ENCODE measurements around the gene SLC2A13. TPM values are rescaled to one million over a fixed set of nuclear protein-coding genes. Genes with fewer than 3 reads are reported as not detected.
"Not testable (repeated sequence)": the region's sequence is repeated elsewhere in the genome, so short reads cannot be mapped to it uniquely, and the experiment has no call there.

The SLC2A13 gene
- total and polyA plus RNA-seq, 5 donors, result 2.8 to 15.5 (median 7.2) TPM

DNA sequence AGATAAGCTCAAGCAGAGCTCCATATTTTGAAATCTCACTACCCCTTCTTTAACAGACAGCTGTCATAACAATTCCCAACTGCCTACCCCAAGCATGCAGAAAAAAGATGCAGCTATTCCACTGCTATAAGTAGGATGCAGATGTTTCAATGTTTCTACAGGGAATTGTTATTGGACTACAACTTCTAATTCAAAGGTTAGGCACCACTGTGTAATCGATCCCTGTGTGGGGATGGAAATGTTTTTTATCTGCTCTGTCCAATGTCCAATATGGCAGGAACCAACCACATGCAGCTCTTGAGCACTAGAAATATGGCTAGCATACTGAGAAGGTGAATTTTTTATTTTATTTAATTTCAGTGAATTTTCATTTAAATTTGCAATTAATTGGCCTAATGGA is 208.6 kb downstream of the SLC2A13 start:
- Histone ChIP-seq H3K4me3 (ENCODE audit: low read length) (no peak overlapping the region), H3K4me1 (ENCODE audit: control insufficient read depth, insufficient read depth, low read length) (no peaks in the 10 kb centered on the region), H3K9me3 (ENCODE audit: control insufficient read depth, low read length) (no peaks in the 10 kb centered on the region), H3K27me3 (ENCODE audit: control insufficient read depth, insufficient read depth) (no peaks in the 10 kb centered on the region), H3K27ac (ENCODE audit: low read length) (no peak overlapping the region)
- ATAC-seq (no peak), DNase-seq (no peak)
- intact Hi-C loops (cut with DNase I), result no loop called here
- 81% methylated on average over 1 of the region's 1 CpG for WGBS

DNA sequence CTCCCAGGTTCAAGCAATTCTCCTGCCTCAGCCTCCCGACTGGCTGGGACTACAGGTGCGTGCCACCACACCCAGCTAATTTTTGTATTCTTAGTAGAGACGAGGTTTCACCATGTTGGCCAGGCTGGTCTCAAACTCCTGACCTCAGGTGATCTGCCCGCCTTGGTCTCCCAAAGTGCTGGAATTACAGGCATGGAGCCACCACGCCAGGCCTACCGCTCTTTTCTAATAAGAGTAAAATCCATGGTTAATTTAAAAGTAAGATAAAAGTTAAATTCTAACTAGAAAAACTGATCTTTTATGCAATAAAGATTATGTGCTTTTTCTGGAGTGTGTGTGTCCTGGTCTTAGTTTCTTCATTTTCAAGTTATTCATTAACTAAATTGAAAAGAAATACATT is 212.5 kb downstream of the SLC2A13 start:
- intact Hi-C loops (cut with DNase I), result not testable (repeated sequence)
- 99% methylated on average over 6 of the region's 6 CpGs for WGBS

DNA sequence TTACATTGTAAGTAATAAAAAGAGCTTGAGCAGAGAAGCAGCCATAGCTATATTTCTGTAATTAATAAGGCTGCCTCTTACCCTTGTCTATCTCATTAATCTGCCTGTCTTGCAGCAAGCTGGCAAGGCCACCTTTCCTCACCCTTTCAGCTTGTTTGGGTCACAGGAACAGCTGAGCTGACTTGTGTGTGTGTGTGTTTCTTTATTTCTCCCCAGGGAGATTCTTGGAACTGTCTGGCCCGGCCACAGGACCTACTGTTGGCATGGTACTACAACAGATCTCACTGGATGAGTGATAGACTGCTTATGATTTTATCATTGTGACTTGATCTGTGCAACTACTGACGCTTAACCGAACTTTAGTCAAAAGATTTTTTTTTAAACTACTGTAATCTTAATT is 213.7 kb downstream of the SLC2A13 start:
- H3K9me3 ChIP-seq (ENCODE audit: control insufficient read depth, low read length), result no peaks in the 10 kb centered on the region
- DNase-seq (peak in 1 of 3 donors; percentile 46), ATAC-seq (peak in 1 of 2 donors; percentile 33)
- no peak overlapping the region for H3K27ac ChIP-seq (ENCODE audit: low read length)
- intact Hi-C loops (cut with DNase I), result no loop called here
- H3K27me3 ChIP-seq (ENCODE audit: control insufficient read depth, insufficient read depth), result no peaks in the 10 kb centered on the region
- peaks cover 2% of the 10 kb centered on the region for H3K4me1 ChIP-seq (ENCODE audit: control insufficient read depth, insufficient read depth, low read length)
- H3K4me3 ChIP-seq (ENCODE audit: low read length), result no peak overlapping the region
- 38% methylated on average over 3 of the region's 3 CpGs for WGBS

More for the DNA sequence above, 212.5 kb downstream of the SLC2A13 start:
- H3K4me1 ChIP-seq (ENCODE audit: control insufficient read depth, insufficient read depth, low read length); H3K4me3 ChIP-seq (ENCODE audit: low read length); H3K9me3 ChIP-seq (ENCODE audit: control insufficient read depth, low read length); H3K27me3 ChIP-seq (ENCODE audit: control insufficient read depth, insufficient read depth); ATAC-seq; DNase-seq; H3K27ac ChIP-seq (ENCODE audit: low read length): not testable (repeated sequence)

DNA sequence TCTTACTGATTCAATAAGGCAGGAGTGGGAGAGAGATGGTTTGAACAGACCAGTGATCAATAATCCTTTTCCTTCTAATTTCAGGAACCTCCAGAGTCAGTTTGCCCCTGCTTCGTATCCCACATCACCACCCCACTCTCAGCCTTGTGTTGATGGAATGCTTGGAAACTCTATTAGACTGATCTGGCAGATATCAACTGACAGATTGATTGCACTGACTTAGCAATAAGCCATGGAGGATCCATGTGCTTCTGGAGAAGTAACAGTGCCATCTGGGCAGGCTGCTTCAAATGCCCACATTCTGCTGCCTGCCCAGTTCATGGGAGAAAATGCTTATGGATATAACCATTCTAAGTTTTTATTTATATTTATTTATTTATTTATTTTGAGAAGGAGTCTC is 218.0 kb downstream of the SLC2A13 start:
- intact Hi-C loops (cut with DNase I), result no loop called here
- no peak for ATAC-seq
- Histone ChIP-seq H3K4me1 (ENCODE audit: control insufficient read depth, insufficient read depth, low read length) (peaks cover 2% of the 10 kb centered on the region), H3K4me3 (ENCODE audit: low read length) (no peak overlapping the region), H3K27ac (ENCODE audit: low read length) (no peak overlapping the region), H3K9me3 (ENCODE audit: control insufficient read depth, low read length) (no peaks in the 10 kb centered on the region), H3K27me3 (ENCODE audit: control insufficient read depth, insufficient read depth) (no peaks in the 10 kb centered on the region)
- DNase-seq, result no peak
- 85% methylated on average over 1 of the region's 1 CpG for WGBS

DNA sequence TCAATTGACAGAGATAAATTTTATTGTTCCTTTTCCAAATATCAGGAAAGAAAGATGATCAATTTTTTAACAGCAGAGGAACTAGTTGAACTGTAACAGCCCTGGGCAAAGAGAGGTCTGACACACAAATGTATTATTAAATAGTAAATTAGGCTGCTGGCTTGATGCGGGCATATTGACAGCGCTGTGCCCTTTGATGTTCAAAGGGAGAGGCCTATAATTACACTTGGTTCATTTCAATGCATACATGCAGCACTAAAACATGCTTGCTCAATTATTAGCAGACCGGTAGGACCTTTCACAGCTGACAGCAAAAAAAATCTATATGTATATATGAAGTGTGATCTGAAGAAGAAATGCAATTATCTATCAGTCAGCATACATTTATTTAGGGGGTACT is 219.8 kb downstream of the SLC2A13 start:
- Histone ChIP-seq H3K9me3 (ENCODE audit: control insufficient read depth, low read length) (no peaks in the 10 kb centered on the region), H3K27me3 (ENCODE audit: control insufficient read depth, insufficient read depth) (no peaks in the 10 kb centered on the region), H3K27ac (ENCODE audit: low read length) (no peak overlapping the region), H3K4me3 (ENCODE audit: low read length) (no peak overlapping the region), H3K4me1 (ENCODE audit: control insufficient read depth, insufficient read depth, low read length) (no peaks in the 10 kb centered on the region)
- no peak for ATAC-seq
- 93% methylated on average over 3 of the region's 3 CpGs for WGBS
- no peak for DNase-seq
- intact Hi-C loops (cut with DNase I), result no loop called here

DNA sequence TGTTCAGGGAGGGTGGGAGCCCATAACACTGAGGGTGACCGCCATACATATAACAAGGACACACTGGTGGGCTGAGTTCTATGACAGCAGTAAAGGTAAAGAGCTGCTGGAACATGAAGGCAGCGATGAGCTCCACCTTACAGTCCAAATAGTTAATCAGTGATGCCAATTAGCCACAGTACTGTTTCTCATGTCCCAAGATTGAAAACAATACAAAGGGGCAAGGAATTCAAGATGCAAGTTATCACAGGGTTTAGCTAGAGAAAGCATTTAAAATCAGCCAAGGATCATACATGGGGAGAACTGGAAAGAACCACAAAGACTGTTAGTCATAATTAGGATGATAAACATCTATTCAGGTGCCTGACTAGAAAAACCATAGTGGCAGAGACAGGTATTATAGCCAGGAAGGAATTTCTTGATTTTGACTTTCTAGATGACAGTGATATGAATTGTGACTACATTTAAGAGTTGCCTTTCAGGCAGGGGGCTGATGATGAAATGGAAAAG is 221.2 kb downstream of the SLC2A13 start:
- Histone ChIP-seq H3K27me3 (ENCODE audit: control insufficient read depth, insufficient read depth) (no peaks in the 10 kb centered on the region), H3K27ac (ENCODE audit: low read length) (no peak overlapping the region), H3K4me3 (ENCODE audit: low read length) (no peak overlapping the region), H3K4me1 (ENCODE audit: control insufficient read depth, insufficient read depth, low read length) (no peaks in the 10 kb centered on the region), H3K9me3 (ENCODE audit: control insufficient read depth, low read length) (no peaks in the 10 kb centered on the region)
- intact Hi-C loops (cut with DNase I), result no loop called here
- WGBS, result 97% methylated on average over 2 of the region's 2 CpGs
- DNase-seq, result no peak
- ATAC-seq, result no peak

DNA sequence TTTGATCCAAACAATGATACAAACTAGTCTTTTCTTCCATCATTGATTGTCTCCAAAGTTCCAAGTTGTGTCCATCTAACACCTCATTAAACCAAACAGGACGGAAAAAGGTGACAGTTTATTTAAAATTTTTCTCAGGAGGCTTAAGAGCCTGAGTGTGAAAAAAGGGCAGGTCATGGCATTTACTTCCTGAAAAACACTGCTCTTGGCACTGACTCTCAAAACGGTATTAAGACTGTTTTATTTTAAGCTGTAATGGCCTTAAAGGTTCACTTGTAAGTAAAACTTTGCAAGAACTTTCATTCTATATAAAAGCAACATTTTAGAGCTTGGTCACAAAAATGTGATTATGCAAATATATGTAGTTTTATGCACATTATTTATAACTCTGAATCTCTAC is 222.5 kb downstream of the SLC2A13 start:
- WGBS, result 35% methylated on average over 2 of the region's 2 CpGs
- no peak for ATAC-seq
- H3K27me3 ChIP-seq (ENCODE audit: control insufficient read depth, insufficient read depth), result no peaks in the 10 kb centered on the region
- H3K4me3 ChIP-seq (ENCODE audit: low read length), result no peak overlapping the region
- H3K27ac ChIP-seq (ENCODE audit: low read length), result no peak overlapping the region
- intact Hi-C loops (cut with DNase I), result no loop called here
- no peaks in the 10 kb centered on the region for H3K9me3 ChIP-seq (ENCODE audit: control insufficient read depth, low read length)
- H3K4me1 ChIP-seq (ENCODE audit: control insufficient read depth, insufficient read depth, low read length), result no peaks in the 10 kb centered on the region
- no peak for DNase-seq

DNA sequence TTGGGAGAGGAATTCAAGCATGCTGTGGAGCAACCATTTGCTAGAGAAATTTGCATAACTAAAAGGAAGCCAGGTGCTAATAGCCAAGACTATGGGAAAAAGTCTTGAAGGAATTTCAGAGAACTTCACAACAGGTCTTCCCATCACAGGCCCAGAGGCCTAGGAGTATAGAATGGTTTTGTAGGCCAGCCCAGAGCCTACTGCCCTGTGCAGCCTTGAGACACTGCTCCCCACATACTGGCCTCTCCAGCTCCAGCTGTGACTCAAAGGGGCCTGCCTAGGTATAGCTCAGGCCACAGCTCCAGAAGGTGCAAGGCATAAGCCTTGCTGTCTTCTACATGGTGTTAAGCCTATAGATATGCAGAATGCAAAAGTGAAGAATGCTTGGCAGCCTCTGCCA is 227.1 kb downstream of the SLC2A13 start:
- no peak overlapping the region for H3K4me3 ChIP-seq (ENCODE audit: low read length)
- H3K27ac ChIP-seq (ENCODE audit: low read length), result no peak overlapping the region
- no peak for ATAC-seq
- no peak for DNase-seq
- H3K4me1 ChIP-seq (ENCODE audit: control insufficient read depth, insufficient read depth, low read length), result peaks cover 2% of the 10 kb centered on the region
- intact Hi-C loops (cut with DNase I), result no loop called here
- no peaks in the 10 kb centered on the region for H3K9me3 ChIP-seq (ENCODE audit: control insufficient read depth, low read length)
- no peaks in the 10 kb centered on the region for H3K27me3 ChIP-seq (ENCODE audit: control insufficient read depth, insufficient read depth)

DNA sequence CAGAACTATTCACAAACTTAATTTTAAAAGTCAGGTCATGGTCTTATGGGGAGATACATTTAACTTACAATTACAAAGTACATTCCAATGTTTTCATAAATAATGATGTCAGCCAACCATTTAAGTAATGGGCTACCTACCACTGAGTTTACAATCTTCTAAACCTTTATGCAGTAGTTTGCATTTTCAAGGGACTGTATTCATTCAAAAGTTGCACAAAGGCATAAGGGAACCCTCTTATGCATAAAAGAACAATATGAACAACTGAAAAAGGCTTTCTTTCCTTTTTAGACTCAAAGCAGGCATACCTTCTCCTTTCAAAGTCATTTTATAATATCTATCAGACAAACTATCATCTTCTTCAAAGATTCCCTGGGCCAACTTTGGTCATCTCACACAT is 230.2 kb downstream of the SLC2A13 start:
- no peak overlapping the region for H3K27ac ChIP-seq (ENCODE audit: low read length)
- no peak overlapping the region for H3K4me3 ChIP-seq (ENCODE audit: low read length)
- H3K4me1 ChIP-seq (ENCODE audit: control insufficient read depth, insufficient read depth, low read length), result peaks cover 2% of the 10 kb centered on the region
- intact Hi-C loops (cut with DNase I), result no loop called here
- H3K9me3 ChIP-seq (ENCODE audit: control insufficient read depth, low read length), result no peaks in the 10 kb centered on the region
- H3K27me3 ChIP-seq (ENCODE audit: control insufficient read depth, insufficient read depth), result no peaks in the 10 kb centered on the region
- DNase-seq (no peak), ATAC-seq (no peak)

DNA sequence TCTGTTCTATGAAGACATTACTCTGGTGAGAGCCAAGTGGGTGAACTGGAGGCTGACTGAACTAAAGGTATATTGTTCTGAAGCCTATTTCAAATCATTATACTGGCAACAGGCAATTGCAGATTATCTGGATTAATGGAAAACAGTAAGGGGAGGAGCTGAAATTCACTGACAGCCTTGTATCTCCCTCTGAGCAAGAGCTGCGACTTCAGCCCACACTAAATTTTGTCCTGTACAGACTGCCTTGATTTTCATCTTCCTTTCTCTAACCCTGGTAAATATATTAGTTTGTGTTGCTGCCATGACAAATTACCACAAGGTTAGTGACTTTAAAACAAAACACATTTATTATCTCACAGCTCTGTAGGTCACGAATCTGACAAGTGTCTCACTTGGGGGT is 231.1 kb downstream of the SLC2A13 start:
- no peaks in the 10 kb centered on the region for H3K27me3 ChIP-seq (ENCODE audit: control insufficient read depth, insufficient read depth)
- WGBS, result 81% methylated on average over 2 of the region's 2 CpGs
- ATAC-seq (no peak), DNase-seq (no peak)
- intact Hi-C loops (cut with DNase I), result no loop called here
- no peak overlapping the region for H3K27ac ChIP-seq (ENCODE audit: low read length)
- H3K4me3 ChIP-seq (ENCODE audit: low read length), result no peak overlapping the region
- H3K9me3 ChIP-seq (ENCODE audit: control insufficient read depth, low read length), result no peaks in the 10 kb centered on the region
- H3K4me1 ChIP-seq (ENCODE audit: control insufficient read depth, insufficient read depth, low read length), result peaks cover 2% of the 10 kb centered on the region

DNA sequence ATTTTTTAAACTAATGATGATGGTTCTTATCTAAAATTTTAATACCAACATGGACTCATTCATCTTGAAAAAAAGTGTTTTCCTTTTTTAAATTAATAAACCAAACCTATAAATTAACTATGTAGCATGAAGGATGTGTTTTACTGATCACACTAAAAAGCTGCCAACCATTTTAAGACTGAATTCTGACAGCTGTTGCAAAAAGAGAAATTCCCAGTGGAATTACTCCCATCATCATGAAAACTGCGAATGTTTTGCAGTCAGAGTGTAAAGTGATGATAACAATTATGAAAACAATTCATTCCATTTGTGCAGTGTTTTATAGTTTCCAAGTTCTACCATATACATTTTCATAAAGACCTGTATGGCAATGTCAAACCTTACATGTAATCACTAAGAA is 232.8 kb downstream of the SLC2A13 start:
- no peak for ATAC-seq
- no peak for DNase-seq
- H3K4me3 ChIP-seq (ENCODE audit: low read length), result no peak overlapping the region
- no peaks in the 10 kb centered on the region for H3K27me3 ChIP-seq (ENCODE audit: control insufficient read depth, insufficient read depth)
- H3K27ac ChIP-seq (ENCODE audit: low read length), result no peak overlapping the region
- 49% methylated on average over 1 of the region's 1 CpG for WGBS
- intact Hi-C loops (cut with DNase I), result no loop called here
- peaks cover 2% of the 10 kb centered on the region for H3K4me1 ChIP-seq (ENCODE audit: control insufficient read depth, insufficient read depth, low read length)
- no peaks in the 10 kb centered on the region for H3K9me3 ChIP-seq (ENCODE audit: control insufficient read depth, low read length)

DNA sequence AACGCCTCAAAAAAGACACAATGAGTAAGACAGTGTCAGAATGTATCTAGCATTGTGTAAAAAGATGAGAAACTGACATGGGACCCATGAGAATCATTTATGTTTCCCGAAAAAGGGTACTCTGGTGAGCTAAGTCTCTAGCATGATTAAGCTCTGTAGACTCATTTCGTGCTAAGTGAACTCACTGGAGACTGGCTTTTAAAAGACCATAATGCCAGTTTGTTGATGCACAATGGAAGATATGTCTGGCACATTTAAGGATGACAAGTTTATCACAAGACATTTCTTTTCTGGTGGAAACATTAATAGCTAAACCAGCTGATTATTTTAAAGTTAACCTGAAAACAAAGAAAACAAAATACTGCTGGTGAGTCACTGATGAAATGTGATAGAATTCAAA is 233.5 kb downstream of the SLC2A13 start:
- peaks cover 2% of the 10 kb centered on the region for H3K4me1 ChIP-seq (ENCODE audit: control insufficient read depth, insufficient read depth, low read length)
- no peak overlapping the region for H3K27ac ChIP-seq (ENCODE audit: low read length)
- intact Hi-C loops (cut with DNase I), result no loop called here
- ATAC-seq (no peak), DNase-seq (no peak)
- 82% methylated on average over 3 of the region's 3 CpGs for WGBS
- H3K9me3 ChIP-seq (ENCODE audit: control insufficient read depth, low read length), result no peaks in the 10 kb centered on the region
- no peaks in the 10 kb centered on the region for H3K27me3 ChIP-seq (ENCODE audit: control insufficient read depth, insufficient read depth)
- no peak overlapping the region for H3K4me3 ChIP-seq (ENCODE audit: low read length)

All from right cardiac atrium (tissue), 5 donors.